K562 (cell line): ENCODE data around the gene MGST2.

Experiments
- EZH2 ChIP-seq: IDR thresholded peaks from 2 replicates; pipeline ENCODE4 v1.6.1; 2012; ENCODE audit warnings: low read depth, mild to moderate bottlenecking, inconsistent platforms, low read length, borderline replicate concordance
- NCOA1 ChIP-seq: fragments of 450-650 bp; IDR thresholded peaks from 2 replicates; pipeline ENCODE4 v1.6.1; 2016; ENCODE audit warnings: low read depth
- PHTF2 ChIP-seq: fragments of 250-450 bp; sonication (Bioruptor Pico); IDR thresholded peaks from 2 replicates; pipeline ENCODE4 v1.5.0; 2021; ENCODE audit warnings: mild to moderate bottlenecking
- ZFX ChIP-seq: sonication (generic); formaldehyde crosslinking; IDR thresholded peaks from 2 replicates; pipeline ENCODE4 v1.8.0; 2022; ENCODE audit warnings: mild to moderate bottlenecking, missing genetic modification reagents, moderate library complexity
- TF ChIP-seq, protein P1 (sequence below): fragments of 450-650 bp; formaldehyde crosslinking; IDR thresholded peaks from 2 replicates; pipeline ENCODE4 v1.4.0; 2020; ENCODE audit warnings: mild to moderate bottlenecking, moderate library complexity

DNA sequence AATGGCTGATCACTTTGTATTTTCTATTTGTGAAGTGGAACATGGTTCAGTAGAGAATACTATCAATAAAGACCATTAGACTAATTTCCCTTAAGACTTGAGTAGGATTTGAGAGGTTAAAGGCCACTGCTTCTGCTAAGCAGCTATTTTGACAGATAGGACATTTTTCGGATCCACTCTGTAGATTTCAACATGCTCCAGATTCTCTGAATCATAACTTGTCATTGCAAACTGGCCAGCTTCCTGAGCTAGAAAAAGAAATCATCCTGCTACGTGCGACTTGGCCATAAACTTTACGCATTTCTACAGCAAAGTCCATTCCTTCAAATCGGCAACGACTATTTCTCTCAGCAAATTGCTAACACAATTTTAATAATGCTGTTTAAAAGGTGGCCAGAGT lies 55.2 kb downstream of the MGST2 start:
- TF ChIP-seq EZH2 (no peak), NCOA1 (no peak), PHTF2 (no peak), ZFX (CRISPR knock-in tag) (no peak)
- TF ChIP-seq, protein P1, sequence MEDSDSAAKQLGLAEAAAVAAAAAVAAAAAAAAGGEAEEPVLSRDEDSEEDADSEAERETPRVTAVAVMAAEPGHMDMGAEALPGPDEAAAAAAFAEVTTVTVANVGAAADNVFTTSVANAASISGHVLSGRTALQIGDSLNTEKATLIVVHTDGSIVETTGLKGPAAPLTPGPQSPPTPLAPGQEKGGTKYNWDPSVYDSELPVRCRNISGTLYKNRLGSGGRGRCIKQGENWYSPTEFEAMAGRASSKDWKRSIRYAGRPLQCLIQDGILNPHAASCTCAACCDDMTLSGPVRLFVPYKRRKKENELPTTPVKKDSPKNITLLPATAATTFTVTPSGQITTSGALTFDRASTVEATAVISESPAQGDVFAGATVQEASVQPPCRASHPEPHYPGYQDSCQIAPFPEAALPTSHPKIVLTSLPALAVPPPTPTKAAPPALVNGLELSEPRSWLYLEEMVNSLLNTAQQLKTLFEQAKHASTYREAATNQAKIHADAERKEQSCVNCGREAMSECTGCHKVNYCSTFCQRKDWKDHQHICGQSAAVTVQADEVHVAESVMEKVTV (CRISPR knock-in tag): no peak
